Upper lobe of left lung (tissue), 4 donors: ENCODE data around the gene SUN5.

Experiments used
- CTCF ChIP-seq, 6 experiments: fragments of 450-650 bp in 4 of 6; fragments of 200-600 bp in 2 of 6; sonication (generic) in 2 of 6; IDR thresholded peaks; one replicate each; pipeline ENCODE4 v1.5.1; 2016 to 2019; ENCODE audit warnings: antibody characterized with exemption in 6 of 6
- EP300 ChIP-seq, 4 donors: sonication (generic); formaldehyde crosslinking; IDR thresholded peaks; one replicate each; pipeline ENCODE4 v1.5.1; 2017; ENCODE audit warnings: antibody characterized with exemption in 4 of 4, control low read depth in 2 of 4
- POLR2A ChIP-seq, 4 donors: fragments of 450-650 bp; IDR thresholded peaks; one replicate each; pipeline ENCODE4 v1.5.1; 2016 to 2017; ENCODE audit warnings: antibody characterized with exemption in 4 of 4, mild to moderate bottlenecking in 2 of 4

- TF ChIP-seq POLR2A (IDR thresholded peaks at IDR 0.05): no peak
- TF ChIP-seq CTCF (IDR thresholded peaks at IDR 0.05): no peak
- no peak for TF ChIP-seq EP300 (IDR thresholded peaks at IDR 0.05)
Observed at GRCh38 chr20:32960222-32960518, 44.1 kb downstream of the SUN5 start.
